Measurements from ENCODE around the gene HYAL3. TPM values are rescaled to one million over a fixed set of nuclear protein-coding genes. Genes with fewer than 3 reads are reported as not detected.

HYAL3 gene
- total RNA-seq, 2 experiments from 2014 or later = 2.7 to 3.5 TPM

DNA sequence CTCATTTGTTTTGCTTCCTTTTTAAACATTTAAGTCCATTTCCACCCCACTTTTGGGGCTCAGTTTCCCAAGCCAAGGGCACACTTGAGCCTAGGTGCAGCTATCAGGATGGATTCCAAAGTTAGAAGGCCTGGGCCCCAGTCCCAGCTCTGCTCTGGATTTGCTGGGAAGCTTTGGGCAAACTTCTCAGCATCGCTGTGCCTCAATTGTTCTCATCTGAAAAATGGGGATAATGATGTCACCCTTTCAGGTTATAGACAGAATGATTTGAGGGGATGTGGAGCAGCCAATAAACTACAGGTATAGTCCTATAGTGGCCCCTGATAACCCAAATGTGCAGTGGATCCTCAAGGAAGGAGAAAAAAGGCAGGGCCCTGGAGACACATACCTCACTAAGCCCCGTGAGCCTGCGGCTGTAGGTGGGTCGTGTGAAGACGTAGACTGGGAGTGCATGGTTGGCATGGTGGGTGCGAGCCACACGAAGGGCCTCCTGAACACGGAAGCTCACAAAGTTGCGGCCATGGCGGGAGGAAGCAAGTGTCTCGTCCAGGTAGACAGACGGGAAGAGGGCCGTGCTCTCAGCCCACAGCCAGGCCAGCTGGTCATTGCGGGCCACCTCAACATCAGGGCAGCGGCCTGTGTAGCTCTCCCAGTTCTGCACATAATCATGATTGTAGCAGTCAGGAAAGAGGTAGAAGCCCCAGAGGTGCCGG, 20.1 kb upstream of the HYAL3 start:
- intact Hi-C loops (cut with micrococcal nuclease; ENCODE audit: unreplicated experiment) = no loop called here
- H3K36me3 ChIP-seq (ENCODE audit: insufficient read depth, low read length) = peaks cover 10% of the 10 kb centered on the region; the same call in 1 of the 2 replicates
- H4K20me1 ChIP-seq (ENCODE audit: insufficient read depth, low read length) = no peaks in the 10 kb centered on the region
- POLR2A ChIA-PET = interaction anchor here (1.1 kb wide), 1 partner anchor 18 kb away, joined by 4 read pairs; no protein-coding TSS in a partner anchor
- no peaks in the 10 kb centered on the region for H3K9me2 ChIP-seq (ENCODE audit: insufficient read depth, low read length)
- no peak overlapping the region for H3K4me3 ChIP-seq (ENCODE audit: low read depth, low read length, poor library complexity, severe bottlenecking)
- no peak overlapping the region for H2AFZ ChIP-seq (ENCODE audit: low read length)
- peaks cover 49% of the 10 kb centered on the region for H3K4me1 ChIP-seq (ENCODE audit: insufficient read depth, low read length, poor library complexity, severe bottlenecking)
- H3K4me2 ChIP-seq (ENCODE audit: low read length) = peak overlapping the region; percentile 73; the same call in 1 of the 2 replicates
- no peaks in the 10 kb centered on the region for H3K9me3 ChIP-seq (ENCODE audit: low read length)
- BruUV-seq (replicated peaks) = no TSS peak
- H3K27ac ChIP-seq (ENCODE audit: low read depth, low read length, poor library complexity, severe bottlenecking) = peak overlapping the region; percentile 18
- DNase-seq (ENCODE audit: low spot score) = no peak
- no peaks in the 10 kb centered on the region for H3K79me2 ChIP-seq (ENCODE audit: insufficient read depth, low read depth, low read length)
- TF ChIP-seq EZH2phosphoT487 (IDR thresholded peaks at IDR 0.05; ENCODE audit: borderline replicate concordance, low read depth, low read length) = no peak
- TF ChIP-seq, protein P1, sequence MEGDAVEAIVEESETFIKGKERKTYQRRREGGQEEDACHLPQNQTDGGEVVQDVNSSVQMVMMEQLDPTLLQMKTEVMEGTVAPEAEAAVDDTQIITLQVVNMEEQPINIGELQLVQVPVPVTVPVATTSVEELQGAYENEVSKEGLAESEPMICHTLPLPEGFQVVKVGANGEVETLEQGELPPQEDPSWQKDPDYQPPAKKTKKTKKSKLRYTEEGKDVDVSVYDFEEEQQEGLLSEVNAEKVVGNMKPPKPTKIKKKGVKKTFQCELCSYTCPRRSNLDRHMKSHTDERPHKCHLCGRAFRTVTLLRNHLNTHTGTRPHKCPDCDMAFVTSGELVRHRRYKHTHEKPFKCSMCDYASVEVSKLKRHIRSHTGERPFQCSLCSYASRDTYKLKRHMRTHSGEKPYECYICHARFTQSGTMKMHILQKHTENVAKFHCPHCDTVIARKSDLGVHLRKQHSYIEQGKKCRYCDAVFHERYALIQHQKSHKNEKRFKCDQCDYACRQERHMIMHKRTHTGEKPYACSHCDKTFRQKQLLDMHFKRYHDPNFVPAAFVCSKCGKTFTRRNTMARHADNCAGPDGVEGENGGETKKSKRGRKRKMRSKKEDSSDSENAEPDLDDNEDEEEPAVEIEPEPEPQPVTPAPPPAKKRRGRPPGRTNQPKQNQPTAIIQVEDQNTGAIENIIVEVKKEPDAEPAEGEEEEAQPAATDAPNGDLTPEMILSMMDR (conservative IDR thresholded peaks at IDR 0.05; ENCODE audit: low read length) = no peak
- CTCF ChIA-PET (ENCODE audit: unreplicated experiment) = no interaction called here

DNA sequence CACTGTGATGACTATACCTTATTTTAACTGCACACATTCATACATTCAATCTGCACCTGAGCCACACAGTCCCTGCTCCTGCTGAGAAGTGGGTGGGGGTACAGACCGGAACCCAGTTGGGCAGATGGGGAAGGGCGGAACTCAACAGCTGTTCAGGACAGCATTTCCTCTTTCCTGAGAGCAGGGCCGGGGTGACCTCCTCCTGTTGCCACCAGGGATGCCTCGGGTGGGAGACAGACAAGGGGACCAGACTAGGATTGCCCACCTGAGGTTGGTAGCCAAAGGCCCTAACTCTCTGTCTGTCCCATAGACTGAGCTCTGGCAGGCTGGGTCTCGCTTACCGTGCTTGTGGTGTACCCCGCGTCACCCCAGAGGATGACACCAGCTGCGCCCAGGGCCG, 19.4 kb upstream of the HYAL3 start:
- ChIA-PET POLR2A (interaction anchor here (1.1 to 1.6 kb wide), 2 partner anchors 18 to 19 kb away, joined by 4 to 8 read pairs; partner anchors contain the start of genes HYAL3 and NAA80), CTCF (ENCODE audit: unreplicated experiment) (interaction anchor here (1.1 kb wide), 1 partner anchor 14 kb away, joined by 3 read pairs; no protein-coding TSS in a partner anchor)
- intact Hi-C loops (cut with micrococcal nuclease; ENCODE audit: unreplicated experiment) = no loop called here
- BruUV-seq (replicated peaks) = no TSS peak
- Histone ChIP-seq H3K27ac (ENCODE audit: low read depth, low read length, poor library complexity, severe bottlenecking) (peak overlapping the region; percentile 18), H3K4me3 (ENCODE audit: low read depth, low read length, poor library complexity, severe bottlenecking) (peak overlapping the region; percentile 23), H3K9me2 (ENCODE audit: insufficient read depth, low read length) (no peaks in the 10 kb centered on the region), H3K4me2 (ENCODE audit: low read length) (peak overlapping the region; percentile 46), H3K36me3 (ENCODE audit: insufficient read depth, low read length) (0 out of 2 replicates have a peak, but pooled peaks cover 6% of the 10 kb centered on the region), H3K4me1 (ENCODE audit: insufficient read depth, low read length, poor library complexity, severe bottlenecking) (peaks cover 49% of the 10 kb centered on the region), H4K20me1 (ENCODE audit: insufficient read depth, low read length) (no peaks in the 10 kb centered on the region), H2AFZ (ENCODE audit: low read length) (no peak overlapping the region), H3K9me3 (ENCODE audit: low read length) (no peaks in the 10 kb centered on the region), H3K79me2 (ENCODE audit: insufficient read depth, low read depth, low read length) (no peaks in the 10 kb centered on the region)
- DNase-seq (ENCODE audit: low spot score) = no peak
- TF ChIP-seq, protein P1 (conservative IDR thresholded peaks at IDR 0.05; ENCODE audit: low read length) = no peak
- no peak for TF ChIP-seq EZH2phosphoT487 (IDR thresholded peaks at IDR 0.05; ENCODE audit: borderline replicate concordance, low read depth, low read length)

DNA sequence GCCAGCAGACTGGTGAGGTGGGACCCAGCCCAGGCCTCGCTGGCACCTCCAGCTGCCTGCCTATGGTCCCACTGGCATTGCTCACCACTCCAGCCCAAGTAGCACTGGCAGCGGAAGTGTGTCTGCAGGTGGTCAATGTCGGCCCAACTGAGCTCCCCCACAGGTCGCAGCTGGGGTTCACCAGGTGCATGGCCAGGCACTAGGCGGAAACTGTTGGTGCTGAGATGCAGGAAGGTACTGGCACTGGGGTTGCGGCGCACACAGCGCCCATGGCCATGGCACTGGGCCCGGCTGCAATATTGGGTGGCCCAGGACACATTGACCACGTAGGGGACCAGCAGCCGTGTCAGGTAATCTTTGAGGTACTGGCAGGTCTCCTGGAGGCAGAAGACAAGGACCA, 19.0 kb upstream of the HYAL3 start:
- Histone ChIP-seq H3K36me3 (ENCODE audit: insufficient read depth, low read length) (0 out of 2 replicates have a peak, but pooled peaks cover 6% of the 10 kb centered on the region), H4K20me1 (ENCODE audit: insufficient read depth, low read length) (no peaks in the 10 kb centered on the region), H2AFZ (ENCODE audit: low read length) (no peak overlapping the region), H3K4me2 (ENCODE audit: low read length) (peak overlapping the region; percentile 46), H3K9me2 (ENCODE audit: insufficient read depth, low read length) (no peaks in the 10 kb centered on the region), H3K79me2 (ENCODE audit: insufficient read depth, low read depth, low read length) (no peaks in the 10 kb centered on the region), H3K27ac (ENCODE audit: low read depth, low read length, poor library complexity, severe bottlenecking) (peak overlapping the region; percentile 18), H3K9me3 (ENCODE audit: low read length) (no peaks in the 10 kb centered on the region), H3K4me1 (ENCODE audit: insufficient read depth, low read length, poor library complexity, severe bottlenecking) (peaks cover 49% of the 10 kb centered on the region), H3K4me3 (ENCODE audit: low read depth, low read length, poor library complexity, severe bottlenecking) (peak overlapping the region; percentile 23)
- ChIA-PET POLR2A (interaction anchor here (1.6 kb wide), 2 partner anchors 10 to 19 kb away, joined by 4 to 8 read pairs; partner anchors contain the start of genes HYAL3, NAA80 and TUSC2), CTCF (ENCODE audit: unreplicated experiment) (interaction anchor here (1.1 kb wide), 1 partner anchor 15 kb away, joined by 3 read pairs; no protein-coding TSS in a partner anchor)
- intact Hi-C loops (cut with micrococcal nuclease; ENCODE audit: unreplicated experiment) = no loop called here
- no TSS peak for BruUV-seq (replicated peaks)
- peak; percentile 66 for DNase-seq (ENCODE audit: low spot score)
- TF ChIP-seq, protein P1 (conservative IDR thresholded peaks at IDR 0.05; ENCODE audit: low read length) = no peak
- TF ChIP-seq EZH2phosphoT487 (IDR thresholded peaks at IDR 0.05; ENCODE audit: borderline replicate concordance, low read depth, low read length) = no peak
